ENCODE measurements around the gene EPS15.

DNA sequence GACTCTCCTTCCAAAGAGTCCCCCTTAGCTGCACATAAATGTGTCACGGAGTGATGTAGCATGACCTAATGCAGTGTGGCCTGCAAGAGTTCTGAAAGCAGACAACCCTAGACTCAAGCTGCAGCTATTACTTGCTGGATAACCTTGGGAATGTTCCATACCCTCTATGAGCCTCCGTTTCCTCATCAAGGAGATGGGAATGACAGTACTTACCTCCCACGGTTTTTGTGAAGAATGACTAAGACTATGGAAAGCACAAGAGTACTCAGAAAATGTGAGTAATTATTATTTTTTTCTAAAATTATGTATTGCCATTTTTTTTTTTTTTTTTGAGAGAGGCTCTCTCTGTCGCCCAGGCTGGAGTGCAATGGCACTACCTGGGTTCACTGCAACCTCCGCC, 191.7 kb downstream of the EPS15 start:
- TF ChIP-seq, protein P1, sequence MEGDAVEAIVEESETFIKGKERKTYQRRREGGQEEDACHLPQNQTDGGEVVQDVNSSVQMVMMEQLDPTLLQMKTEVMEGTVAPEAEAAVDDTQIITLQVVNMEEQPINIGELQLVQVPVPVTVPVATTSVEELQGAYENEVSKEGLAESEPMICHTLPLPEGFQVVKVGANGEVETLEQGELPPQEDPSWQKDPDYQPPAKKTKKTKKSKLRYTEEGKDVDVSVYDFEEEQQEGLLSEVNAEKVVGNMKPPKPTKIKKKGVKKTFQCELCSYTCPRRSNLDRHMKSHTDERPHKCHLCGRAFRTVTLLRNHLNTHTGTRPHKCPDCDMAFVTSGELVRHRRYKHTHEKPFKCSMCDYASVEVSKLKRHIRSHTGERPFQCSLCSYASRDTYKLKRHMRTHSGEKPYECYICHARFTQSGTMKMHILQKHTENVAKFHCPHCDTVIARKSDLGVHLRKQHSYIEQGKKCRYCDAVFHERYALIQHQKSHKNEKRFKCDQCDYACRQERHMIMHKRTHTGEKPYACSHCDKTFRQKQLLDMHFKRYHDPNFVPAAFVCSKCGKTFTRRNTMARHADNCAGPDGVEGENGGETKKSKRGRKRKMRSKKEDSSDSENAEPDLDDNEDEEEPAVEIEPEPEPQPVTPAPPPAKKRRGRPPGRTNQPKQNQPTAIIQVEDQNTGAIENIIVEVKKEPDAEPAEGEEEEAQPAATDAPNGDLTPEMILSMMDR (IDR thresholded peaks at IDR 0.05; ENCODE audit: control extremely low read depth in 1 of 3, insufficient read depth in 1 of 3, low read depth in 1 of 3, low read length in 3 of 3) = no peak
- TF ChIP-seq YY1 (IDR thresholded peaks at IDR 0.05; ENCODE audit: low read depth, low read length) (no peak), POLR2A (IDR thresholded peaks at IDR 0.05; ENCODE audit: control extremely low read depth in 1 of 2, low read depth in 2 of 2, low read length in 2 of 2) (no peak), RAD21 (IDR thresholded peaks at IDR 0.05 in 1 of 2, conservative IDR thresholded peaks at IDR 0.05 in 1 of 2; ENCODE audit: low read depth in 2 of 2, low read length in 2 of 2) (no peak), SIN3A (conservative IDR thresholded peaks at IDR 0.05 in 1 of 2, IDR thresholded peaks at IDR 0.05 in 1 of 2; ENCODE audit: low read depth in 1 of 2, low read length in 2 of 2) (no peak), GABPA (IDR thresholded peaks at IDR 0.05; ENCODE audit: borderline replicate concordance, insufficient read depth, low read length) (no peak)

Measured in H1 (cell line).